H9 (cell line): Measurements from ENCODE around the gene LPCAT4. TPM values are rescaled to one million over a fixed set of nuclear protein-coding genes. Genes with fewer than 3 reads are reported as not detected.

Source experiments
- DNase-seq: peaks from one replicate; pipeline ENCODE4 v3.0.0-alpha.2; 2017
- H2AFZ ChIP-seq: one replicate; pipeline ENCODE4 v1.6.1; 2013; ENCODE audit warnings: mild to moderate bottlenecking, low read length, control low read depth, moderate library complexity
- H2AK5ac ChIP-seq: 2 replicates; pipeline ENCODE4 v1.6.1; 2013; ENCODE audit warnings: low read length, control low read depth, mixed read lengths; ENCODE audit not compliant: insufficient read length
- H2BK120ac ChIP-seq: one replicate; pipeline ENCODE4 v1.6.1; 2013; ENCODE audit warnings: low read depth, mild to moderate bottlenecking, low read length, control low read depth, inconsistent platforms; ENCODE audit not compliant: poor library complexity, severe bottlenecking
- H2BK12ac ChIP-seq: 2 replicates; pipeline ENCODE4 v1.6.1; 2013; ENCODE audit warnings: low read length, control low read depth, mixed read lengths, low read depth; ENCODE audit not compliant: insufficient read length
- H2BK15ac ChIP-seq: 2 replicates; pipeline ENCODE4 v1.6.1; 2013; ENCODE audit warnings: low read depth, low read length, control low read depth
- H2BK20ac ChIP-seq: one replicate; pipeline ENCODE4 v1.6.1; 2013; ENCODE audit warnings: low read depth, mild to moderate bottlenecking, low read length, control low read depth, inconsistent platforms; ENCODE audit not compliant: poor library complexity, severe bottlenecking
- H2BK5ac ChIP-seq: 2 replicates; pipeline ENCODE4 v1.6.1; 2013; ENCODE audit warnings: low read length, control low read depth, mixed read lengths; ENCODE audit not compliant: insufficient read length
- H3K14ac ChIP-seq: 2 replicates; pipeline ENCODE4 v1.6.1; 2013; ENCODE audit warnings: low read length, control low read depth; ENCODE audit not compliant: insufficient read depth
- H3K18ac ChIP-seq: 2 replicates; pipeline ENCODE4 v1.6.1; 2013; ENCODE audit warnings: low read depth, mild to moderate bottlenecking, mixed read lengths, low read length, control low read depth; ENCODE audit not compliant: insufficient read length
- H3K23ac ChIP-seq: 2 replicates; pipeline ENCODE4 v1.6.1; 2013; ENCODE audit warnings: low read length, control low read depth, mixed read lengths, low read depth; ENCODE audit not compliant: insufficient read length
- H3K23me2 ChIP-seq: 2 replicates; pipeline ENCODE4 v1.6.1; 2013; ENCODE audit warnings: low read depth, mild to moderate bottlenecking, mixed read lengths, low read length, control low read depth; ENCODE audit not compliant: insufficient read length, poor library complexity, severe bottlenecking
- H3K27ac ChIP-seq: 2 replicates; pipeline ENCODE4 v1.5.1; 2013; ENCODE audit warnings: low read length, control low read depth, mixed read lengths, low read depth; ENCODE audit not compliant: insufficient read length
- H3K27me3 ChIP-seq: 2 replicates; pipeline ENCODE4 v1.6.1; 2013; ENCODE audit warnings: low read length, control low read depth, inconsistent platforms; ENCODE audit not compliant: insufficient read depth
- H3K4ac ChIP-seq: 2 replicates; pipeline ENCODE4 v1.6.1; 2013; ENCODE audit warnings: low read depth, mild to moderate bottlenecking, control low read depth, inconsistent platforms, low read length, moderate library complexity
- H3K4me1 ChIP-seq: 2 replicates; pipeline ENCODE4 v1.6.1; 2013; ENCODE audit warnings: low read length, control low read depth, inconsistent platforms; ENCODE audit not compliant: insufficient read depth
- H3K4me2 ChIP-seq: 2 replicates; pipeline ENCODE4 v1.6.1; 2013; ENCODE audit warnings: low read length, control low read depth, mixed read lengths; ENCODE audit not compliant: insufficient read length, insufficient read depth
- H3K56ac ChIP-seq: 2 replicates; pipeline ENCODE4 v1.6.1; 2013; ENCODE audit warnings: low read depth, mild to moderate bottlenecking, mixed read lengths, low read length, control low read depth; ENCODE audit not compliant: insufficient read length
- H3K79me1 ChIP-seq: 2 replicates; pipeline ENCODE4 v1.6.1; 2013; ENCODE audit warnings: low read depth, mild to moderate bottlenecking, moderate library complexity, low read length, control low read depth, inconsistent platforms; ENCODE audit not compliant: insufficient read depth, poor library complexity, severe bottlenecking
- H3K79me2 ChIP-seq: 2 replicates; pipeline ENCODE4 v1.6.1; 2013; ENCODE audit warnings: low read length, control low read depth, inconsistent platforms; ENCODE audit not compliant: insufficient read depth
- H3K9ac ChIP-seq: 2 replicates; pipeline ENCODE4 v1.6.1; 2013; ENCODE audit warnings: low read length, control low read depth, mixed read lengths; ENCODE audit not compliant: insufficient read length; ENCODE audit errors: extremely low read depth
- H3K9me3 ChIP-seq: one replicate; pipeline ENCODE4 v1.6.1; 2013; ENCODE audit warnings: low read depth, low read length, inconsistent platforms; ENCODE audit not compliant: control insufficient read depth
- H3T11ph ChIP-seq: one replicate; pipeline ENCODE4 v1.6.1; 2013; ENCODE audit warnings: mild to moderate bottlenecking, low read length, control low read depth, inconsistent platforms
- H4K20me1 ChIP-seq: one replicate; pipeline ENCODE4 v1.6.1; 2013; ENCODE audit not compliant: control insufficient read depth, insufficient read length, insufficient read depth
- H4K5ac ChIP-seq: 2 replicates; pipeline ENCODE4 v1.6.1; 2013; ENCODE audit warnings: low read depth, mild to moderate bottlenecking, mixed read lengths, low read length, control low read depth; ENCODE audit not compliant: insufficient read length
- H4K8ac ChIP-seq: replicated peaks from 2 replicates; pipeline ENCODE4 v1.6.1; 2013; ENCODE audit warnings: low read length, control low read depth, mixed read lengths, low read depth; ENCODE audit not compliant: insufficient read length
- H4K91ac ChIP-seq: 2 replicates; pipeline ENCODE4 v1.6.1; 2013; ENCODE audit warnings: low read depth, mild to moderate bottlenecking, moderate library complexity, mixed read lengths, low read length, control low read depth; ENCODE audit not compliant: insufficient read length
- H3K27ac Mint-ChIP-seq, 3 experiments: 2 replicates in 2 of 3; 3 replicates in 1 of 3; pipeline ENCODE4 v1.8.0; 2020 to 2021; ENCODE audit warnings: mixed read lengths in 3 of 3, mild to moderate bottlenecking in 1 of 3, moderate library complexity in 1 of 3
- H3K27me3 Mint-ChIP-seq: 2 replicates; pipeline ENCODE4 v1.8.0; 2021; ENCODE audit warnings: low read depth, mild to moderate bottlenecking, moderate library complexity, mixed read lengths
- H3K36me3 Mint-ChIP-seq, 3 experiments: 2 replicates in 2 of 3; 3 replicates in 1 of 3; pipeline ENCODE4 v1.8.0; 2020 to 2021; ENCODE audit warnings: low read depth in 3 of 3, mixed read lengths in 3 of 3; ENCODE audit not compliant: insufficient read depth in 1 of 3
- H3K4me1 Mint-ChIP-seq, 2 experiments: 2 replicates each; pipeline ENCODE4 v1.8.0; 2020; ENCODE audit warnings: mixed read lengths in 2 of 2
- H3K4me3 Mint-ChIP-seq, 2 experiments: 2 replicates in 1 of 2; 3 replicates in 1 of 2; pipeline ENCODE4 v1.8.0; 2020 to 2021; ENCODE audit warnings: mild to moderate bottlenecking in 2 of 2, mixed read lengths in 2 of 2, moderate library complexity in 1 of 2
- H3K9me3 Mint-ChIP-seq, 2 experiments: 2 replicates in 1 of 2; 3 replicates in 1 of 2; pipeline ENCODE4 v1.8.0; 2020; ENCODE audit warnings: mild to moderate bottlenecking in 2 of 2, mixed read lengths in 2 of 2, moderate library complexity in 1 of 2
- CTCF ChIP-seq: fragments of 200-600 bp; sonication (generic); conservative IDR thresholded peaks from 3 replicates; pipeline ENCODE4 v1.8.0; 2021; ENCODE audit warnings: antibody characterized with exemption, mild to moderate bottlenecking
- WGBS: extraction: QIAGEN DNeasy Blood & Tissue Kit; methylation state at CpG from one replicate; pipeline ENCODE4 v1.1.7; 2013; ENCODE audit warnings: missing lambda C conversion rate, low lambda C conversion rate, mixed read lengths; ENCODE audit not compliant: insufficient read length; ENCODE audit errors: extremely low coverage; 5-methylcytosine and 5-hydroxymethylcytosine counted together
- total RNA-seq: library from RNA; stranded (reverse); gene quantifications from 2 replicates; pipeline ENCODE4 v1.2.1, GENCODE V29; 2021

The LPCAT4 gene
- total RNA-seq, 1 experiment from 2014 or later = 71.1 TPM

DNA sequence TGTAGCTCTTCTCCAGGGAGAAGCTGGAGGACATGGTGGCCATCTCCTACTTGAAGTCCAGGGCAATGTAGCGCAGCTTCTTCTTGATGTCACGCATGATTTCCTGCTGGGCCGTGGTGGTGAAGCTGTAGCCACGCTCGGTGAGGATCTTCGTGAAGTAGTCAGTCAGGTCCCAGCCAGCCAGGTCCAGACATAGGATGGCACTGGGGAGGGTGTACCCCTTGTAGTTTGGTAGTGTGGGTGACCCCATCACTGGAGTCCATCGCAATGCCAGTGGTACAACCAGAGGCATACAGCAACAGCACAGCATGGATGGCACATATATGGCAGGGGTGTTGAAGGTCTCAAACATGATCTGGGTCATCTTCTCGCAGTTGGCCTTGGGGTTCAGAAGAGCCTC is 7.0 kb upstream of the LPCAT4 start:
- Histone ChIP-seq H3K27me3 (no peaks in the 10 kb centered on the region), H2AK5ac (no peak overlapping the region), H2BK20ac (no peak overlapping the region), H3K14ac (no peak overlapping the region), H3K9me3 (no peaks in the 10 kb centered on the region), H3K56ac (no peak overlapping the region), H2BK15ac (no peak overlapping the region), H4K8ac (no peak overlapping the region), H2BK12ac (no peak overlapping the region), H3K18ac (no peak overlapping the region), H3K9ac (no peak overlapping the region), H3K79me1 (no peaks in the 10 kb centered on the region), H4K91ac (no peak overlapping the region), H3K27ac (no peak overlapping the region), H2BK120ac (no peak overlapping the region), H4K5ac (no peak overlapping the region), H3K23me2 (no peaks in the 10 kb centered on the region), H2BK5ac (no peak overlapping the region), H2AFZ (no peak overlapping the region), H3K4me1 (no peaks in the 10 kb centered on the region), H3T11ph (no peak overlapping the region), H3K4ac (no peak overlapping the region), H3K4me2 (no peak overlapping the region), H4K20me1 (no peaks in the 10 kb centered on the region), H3K79me2 (no peaks in the 10 kb centered on the region), H3K23ac (no peak overlapping the region)
- H3K27ac Mint-ChIP-seq = no peak overlapping the region
- TF ChIP-seq CTCF = no peak
- no CpG with 5 or more reads among the region's 8 CpGs for WGBS
- peaks cover 6 to 19% (median 16%) of the 10 kb centered on the region in 3 experiments; a peak in 5 of 7 replicates for H3K36me3 Mint-ChIP-seq
- DNase-seq = no peak
- peaks cover 20 to 26% of the 10 kb centered on the region in 2 experiments for H3K9me3 Mint-ChIP-seq
- peaks cover 13% of the 10 kb centered on the region for H3K27me3 Mint-ChIP-seq
- H3K4me1 Mint-ChIP-seq = peaks cover 11 to 18% of the 10 kb centered on the region in 2 experiments
- H3K4me3 Mint-ChIP-seq = no peak overlapping the region
